ENCODE data around the gene CDC25C. TPM values are rescaled to one million over a fixed set of nuclear protein-coding genes. Genes with fewer than 3 reads are reported as not detected.

The CDC25C gene
- total RNA-seq, 1 experiment from 2014 or later: 14.1 TPM

- in situ Hi-C loops (cut with HindIII; ENCODE audit: low pct_unique_long_range_greater_than_20kb, low sequenced_read_pairs): no loop called here
- DNase-seq (ENCODE audit: low read depth, low spot score) (no peak), ATAC-seq (peak; percentile 82)
- Histone ChIP-seq H3K27me3 (ENCODE audit: control insufficient read depth, insufficient read depth, low read length) (no peaks in the 10 kb centered on the region), H3K36me3 (ENCODE audit: control insufficient read depth, insufficient read depth, low read length) (peaks cover 3% of the 10 kb centered on the region; the same call in 1 of the 2 replicates), H3K27ac (ENCODE audit: low read length) (peak overlapping the region; percentile 89), H3K4me1 (ENCODE audit: control insufficient read depth, insufficient read depth, low read length) (peaks cover 16% of the 10 kb centered on the region), H3K4me3 (ENCODE audit: low read depth in 2 of 2, low read length in 2 of 2) (peak overlapping the region; percentile 90 to 93), H3K9me3 (ENCODE audit: control insufficient read depth, insufficient read depth, low read depth, low read length) (no peaks in the 10 kb centered on the region; the same call in 1 of the 2 replicates)
- TF ChIP-seq REST (IDR thresholded peaks at IDR 0.05; ENCODE audit: insufficient read depth in 1 of 2, low read depth in 2 of 2, low read length in 1 of 2) (no peak), CTCF (IDR thresholded peaks at IDR 0.05) (peak; percentile 11), TCF7L2 (IDR thresholded peaks at IDR 0.05; ENCODE audit: low read depth, low read length) (no peak), POLR2AphosphoS5 (IDR thresholded peaks at IDR 0.05; ENCODE audit: low read depth, low read length) (peak; percentile 47; the same call in 1 of the 2 replicates), SIN3A (IDR thresholded peaks at IDR 0.05; ENCODE audit: borderline replicate concordance, insufficient read depth, low read depth, low read length) (no peak)
- ChIA-PET CTCF (interaction anchor here (0.5 to 2.3 kb wide), 13 partner anchors 10 to 401 kb away, joined by 3 to 12 read pairs (median 6); partner anchors contain the start of genes CDC23, CDC25C and FAM53C), POLR2A (interaction anchor here (0.6 to 0.8 kb wide), 3 partner anchors 15 to 177 kb away, joined by 3 to 4 read pairs (median 3); partner anchors contain the start of gene FAM53C)
- BruUV-seq (replicated peaks): no TSS peak
- intact Hi-C loops (cut with micrococcal nuclease; ENCODE audit: unreplicated experiment): no loop called here
Measured at GRCh38 chr5:138352722-138353559, 21.3 kb upstream of the CDC25C start.

GRCh38 chr5:138352071-138352721 is 20.6 kb upstream of the CDC25C start, which contains the start of gene KDM3B:
Gene KDM3B (plus strand): TSS chr5:138352685. CDS start chr5:138352796, 111 bp downstream.
- DNase-seq (ENCODE audit: low read depth, low spot score): peak; percentile 68
- peaks cover 16% of the 10 kb centered on the region for H3K4me1 ChIP-seq (ENCODE audit: control insufficient read depth, insufficient read depth, low read length)
- intact Hi-C loops (cut with micrococcal nuclease; ENCODE audit: unreplicated experiment) (no loop called here), in situ Hi-C loops (cut with HindIII; ENCODE audit: low pct_unique_long_range_greater_than_20kb, low sequenced_read_pairs) (no loop called here)
- ATAC-seq: peak; percentile 79
- no peaks in the 10 kb centered on the region for H3K27me3 ChIP-seq (ENCODE audit: control insufficient read depth, insufficient read depth, low read length)
- ChIA-PET POLR2A (interaction anchor here (0.6 to 1.0 kb wide), 3 partner anchors 9 to 20 kb away, joined by 3 to 5 read pairs (median 3); partner anchors contain the start of genes CDC25C and FAM53C), CTCF (interaction anchor here (0.5 to 2.3 kb wide), 11 partner anchors 9 to 173 kb away, joined by 3 to 12 read pairs (median 6); partner anchors contain the start of genes CDC23, CDC25C, FAM53C and KIF20A)
- H3K27ac ChIP-seq (ENCODE audit: low read length): peak within 1 kb of the TSS; percentile 89
- H3K9me3 ChIP-seq (ENCODE audit: control insufficient read depth, insufficient read depth, low read depth, low read length): no peaks in the 10 kb centered on the region; the same call in 1 of the 2 replicates
- peaks cover 3% of the 10 kb centered on the region; the same call in 1 of the 2 replicates for H3K36me3 ChIP-seq (ENCODE audit: control insufficient read depth, insufficient read depth, low read length)
- BruUV-seq (replicated peaks): no TSS peak
- TF ChIP-seq POLR2AphosphoS5 (IDR thresholded peaks at IDR 0.05; ENCODE audit: low read depth, low read length) (peak; percentile 68; the same call in 1 of the 2 replicates), TCF7L2 (IDR thresholded peaks at IDR 0.05; ENCODE audit: low read depth, low read length) (no peak), CTCF (IDR thresholded peaks at IDR 0.05) (peak; percentile 100), SIN3A (IDR thresholded peaks at IDR 0.05; ENCODE audit: borderline replicate concordance, insufficient read depth, low read depth, low read length) (peak; percentile 62; the same call in 1 of the 2 replicates), REST (IDR thresholded peaks at IDR 0.05; ENCODE audit: insufficient read depth in 1 of 2, low read depth in 2 of 2, low read length in 1 of 2) (no peak)
- H3K4me3 ChIP-seq (ENCODE audit: low read depth in 2 of 2, low read length in 2 of 2): peak within 1 kb of the TSS; percentile 90 to 93
